Smooth muscle cell (in vitro differentiated cells): ENCODE results near the gene HK3. TPM values are rescaled to one million over a fixed set of nuclear protein-coding genes. Genes with fewer than 3 reads are reported as not detected.

Source experiments
- DNase-seq: peaks from one replicate; lab custom pipeline; 2025; ENCODE audit not compliant: unreplicated experiment; lab: John Stamatoyannopoulos, UW
- H2AFZ ChIP-seq: fragments of 200-600 bp; sonication (generic); 2 replicates; pipeline ENCODE4 v1.6.0; 2016; ENCODE audit warnings: antibody characterized with exemption, low read depth, mild to moderate bottlenecking
- H3F3A ChIP-seq: fragments of 200-600 bp; sonication (generic); 2 replicates; pipeline ENCODE4 v1.6.0; 2017; ENCODE audit warnings: antibody characterized with exemption, low read depth
- H3K27ac ChIP-seq: fragments of 200-600 bp; sonication (generic); 2 replicates; pipeline ENCODE4 v1.5.1; 2016; ENCODE audit warnings: low read depth, mild to moderate bottlenecking
- H3K27me3 ChIP-seq: fragments of 200-600 bp; sonication (generic); 2 replicates; pipeline ENCODE4 v1.6.1; 2016; ENCODE audit warnings: low read depth, mild to moderate bottlenecking
- H3K36me3 ChIP-seq: fragments of 200-600 bp; sonication (generic); 2 replicates; pipeline ENCODE4 v1.5.1; 2016; ENCODE audit warnings: low read depth
- H3K4me1 ChIP-seq: fragments of 200-600 bp; sonication (generic); 2 replicates; pipeline ENCODE4 v1.5.1; 2016; ENCODE audit warnings: low read depth
- H3K4me2 ChIP-seq: fragments of 200-600 bp; sonication (generic); 2 replicates; pipeline ENCODE4 v1.6.0; 2016; ENCODE audit warnings: mild to moderate bottlenecking
- H3K4me3 ChIP-seq: fragments of 200-600 bp; sonication (generic); 2 replicates; pipeline ENCODE4 v1.5.1; 2016; ENCODE audit warnings: mild to moderate bottlenecking
- H3K79me2 ChIP-seq: fragments of 200-600 bp; sonication (generic); 2 replicates; pipeline ENCODE4 v1.6.0; 2016; ENCODE audit warnings: low read depth, mild to moderate bottlenecking
- H3K9ac ChIP-seq: fragments of 200-600 bp; sonication (generic); 2 replicates; pipeline ENCODE4 v1.6.0; 2016; ENCODE audit warnings: low read depth
- H3K9me3 ChIP-seq: fragments of 200-600 bp; sonication (generic); replicated peaks from 2 replicates; pipeline ENCODE4 v1.5.1; 2016; ENCODE audit warnings: low read depth
- H4K20me1 ChIP-seq: fragments of 200-600 bp; sonication (generic); 2 replicates; pipeline ENCODE4 v1.6.0; 2016; ENCODE audit warnings: low read depth
- CTCF ChIP-seq: fragments of 200-600 bp; sonication (generic); IDR thresholded peaks from 2 replicates; pipeline ENCODE4 v1.5.1; 2017; ENCODE audit warnings: borderline replicate concordance, mild to moderate bottlenecking, antibody characterized with exemption; ENCODE audit not compliant: insufficient read depth, poor library complexity, severe bottlenecking
- WGBS: methylation state at CpG from one replicate; pipeline ENCODE4 v1.1.7; 2016; ENCODE audit warnings: low lambda C conversion rate; 5-methylcytosine and 5-hydroxymethylcytosine counted together
- polyA plus RNA-seq: library from polyadenylated mRNA; unstranded; fragments of >200 nt; fragmentation: Nextera tagmentation; extraction: Ambion mirVana; gene quantifications from 2 replicates; pipeline ENCODE4 v1.2.1, GENCODE V29; 2016
- total RNA-seq: library from RNA; depleted of rRNA; stranded (reverse); fragments of >200 nt; gene quantifications from 2 replicates; pipeline ENCODE4 v1.2.3, GENCODE V29; 2014

The HK3 gene
- total and polyA plus RNA-seq, 2 experiments from 2014 or later, result not detected

DNA sequence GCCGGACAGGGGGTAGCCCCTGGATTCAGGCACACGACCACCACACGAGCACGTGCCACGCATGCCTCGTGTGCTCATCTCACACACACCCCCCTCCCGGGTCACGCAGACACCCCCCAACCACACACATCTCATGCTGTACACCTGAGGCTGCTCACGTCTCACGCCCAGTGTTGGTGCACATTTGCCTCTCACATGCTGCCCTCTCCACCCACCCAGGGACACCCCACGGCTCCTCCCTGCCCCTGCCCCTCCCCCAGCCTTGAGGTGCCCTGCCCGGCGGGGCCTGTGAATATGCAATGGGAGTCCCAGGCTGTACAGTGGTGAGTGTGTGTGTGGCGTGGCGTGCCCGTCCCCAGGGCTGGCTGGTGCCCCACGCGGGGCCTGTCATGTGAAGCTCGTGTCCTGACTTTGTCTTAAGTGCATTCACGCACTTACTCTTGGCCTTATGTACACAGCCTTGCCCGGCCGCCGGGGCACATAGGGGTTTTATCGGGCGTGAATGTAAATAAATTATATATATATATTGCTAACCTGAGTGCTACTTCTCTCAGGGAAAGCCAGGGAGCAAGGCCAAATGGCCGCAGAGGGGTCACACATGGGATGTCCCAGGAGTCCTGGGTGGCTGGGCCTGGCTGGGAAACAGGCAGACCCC, 18.7 kb downstream of the HK3 start:
- H3K9ac ChIP-seq, result no peak overlapping the region
- 97% methylated on average over 25 of the region's 26 CpGs for WGBS

GRCh38 chr5:176879663-176880361, 19.3 kb downstream of the HK3 start:
- Histone ChIP-seq H4K20me1 (no peaks in the 10 kb centered on the region), H3K27me3 (peaks cover 17% of the 10 kb centered on the region), H2AFZ (no peak overlapping the region), H3K9ac (no peak overlapping the region), H3K4me1 (no peaks in the 10 kb centered on the region), H3K36me3 (no peaks in the 10 kb centered on the region), H3K79me2 (no peaks in the 10 kb centered on the region), H3K9me3 (no peaks in the 10 kb centered on the region), H3K4me2 (no peak overlapping the region), H3F3A (no peaks in the 10 kb centered on the region), H3K4me3 (no peak overlapping the region), H3K27ac (no peak overlapping the region)
- no peak for TF ChIP-seq CTCF
- no peak for DNase-seq
- 92% methylated on average over 22 of the region's 23 CpGs for WGBS

More for the DNA sequence above, 18.7 kb downstream of the HK3 start:
- Histone ChIP-seq H3K4me3 (no peak overlapping the region), H2AFZ (no peak overlapping the region), H3K4me2 (no peak overlapping the region), H3K4me1 (no peaks in the 10 kb centered on the region), H3K9me3 (no peaks in the 10 kb centered on the region), H3K27me3 (peaks cover 15% of the 10 kb centered on the region), H3K27ac (no peak overlapping the region), H3F3A (no peaks in the 10 kb centered on the region), H3K79me2 (no peaks in the 10 kb centered on the region), H3K36me3 (no peaks in the 10 kb centered on the region), H4K20me1 (no peaks in the 10 kb centered on the region)
- no peak for DNase-seq
- TF ChIP-seq CTCF, result no peak

DNA sequence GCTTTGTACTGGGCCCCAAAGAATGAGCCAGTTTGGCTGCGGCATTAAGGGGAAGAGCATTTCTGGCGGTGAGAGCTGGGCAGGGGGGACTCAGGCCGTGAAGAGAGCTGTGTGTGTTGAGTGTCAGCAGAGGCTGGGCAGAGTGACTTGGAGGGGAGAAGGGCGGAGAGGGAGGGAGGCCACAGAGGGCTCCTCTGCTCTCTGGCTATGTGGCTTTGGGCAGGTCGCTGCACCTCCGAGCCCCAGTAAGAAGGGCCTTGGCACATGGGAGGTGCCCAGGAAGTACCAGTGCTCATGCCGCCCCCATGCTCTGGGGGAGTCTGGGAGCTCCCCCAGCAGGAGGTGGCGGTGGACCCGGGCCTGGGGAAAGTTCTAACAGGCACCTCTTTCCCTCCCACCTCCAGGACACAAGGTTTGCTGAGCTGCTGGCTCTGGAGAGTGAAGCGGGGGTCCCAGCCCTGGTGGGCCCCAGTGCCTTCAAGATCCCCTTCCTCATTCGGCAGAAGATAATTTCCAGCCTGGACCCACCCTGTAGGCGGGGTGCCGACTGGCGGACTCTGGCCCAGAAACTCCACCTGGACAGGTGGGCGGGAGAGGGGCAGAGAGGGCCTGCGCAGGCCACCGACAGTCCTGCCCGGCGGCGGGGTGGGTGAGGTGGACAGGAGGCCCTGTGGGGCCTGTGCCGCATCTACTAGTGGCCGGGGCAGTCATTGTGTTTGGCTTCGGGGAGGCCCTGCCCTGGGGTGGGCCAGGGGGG, 20.1 kb downstream of the HK3 start:
- no peaks in the 10 kb centered on the region for H3F3A ChIP-seq
- DNase-seq, result no peak
- no peaks in the 10 kb centered on the region for H3K9me3 ChIP-seq
- no peaks in the 10 kb centered on the region for H3K79me2 ChIP-seq
- no peak overlapping the region for H3K4me3 ChIP-seq
- WGBS, result 91% methylated on average over 20 of the region's 23 CpGs
- no peak overlapping the region for H3K27ac ChIP-seq
- H3K27me3 ChIP-seq, result peaks cover 22% of the 10 kb centered on the region
- H3K4me2 ChIP-seq, result no peak overlapping the region
- H4K20me1 ChIP-seq, result no peaks in the 10 kb centered on the region
- no peaks in the 10 kb centered on the region for H3K4me1 ChIP-seq
- H3K9ac ChIP-seq, result no peak overlapping the region
- H3K36me3 ChIP-seq, result no peaks in the 10 kb centered on the region
- no peak for TF ChIP-seq CTCF
- H2AFZ ChIP-seq, result no peak overlapping the region
